Activated CD8-positive, alpha-beta T cell treated with anti-CD3 and anti-CD28 coated beads, Interleukin-2, amount 10 ng/mL, durations not matched to agents 7 days and 5 days (primary cell): ENCODE data around the gene BICDL2. TPM values are rescaled to one million over a fixed set of nuclear protein-coding genes. Genes with fewer than 3 reads are reported as not detected.

Experiments
- ATAC-seq: fragments of 150-1000 bp; cut with Tn5 transposase; one replicate; pipeline ENCODE4 v1.10.0; 2021; ENCODE audit warnings: moderate library complexity
- CTCF ChIA-PET: fragments of 350-600 bp; sonication (Branson Sonifier 250); formaldehyde crosslinking; loops from one replicate; lab custom pipeline; 2021; ENCODE audit warnings: antibody characterized with exemption; lab: Charles Lee
- POLR2A ChIA-PET: fragments of 350-600 bp; sonication (Branson Sonifier 250); formaldehyde crosslinking; loops from one replicate; lab custom pipeline; 2021; ENCODE audit warnings: antibody characterized with exemption; lab: Charles Lee
- DNase-seq: peaks from one replicate; pipeline ENCODE4 v3.0.0-alpha.2; 2020
- H3K27ac Mint-ChIP-seq: one replicate; pipeline ENCODE4 v1.8.0; 2021; ENCODE audit warnings: mild to moderate bottlenecking, mixed read lengths
- H3K27me3 Mint-ChIP-seq: one replicate; pipeline ENCODE4 v1.8.0; 2021; ENCODE audit warnings: low read depth, mixed read lengths
- H3K36me3 Mint-ChIP-seq: one replicate; pipeline ENCODE4 v1.8.0; 2021; ENCODE audit warnings: low read depth, mixed read lengths
- H3K4me1 Mint-ChIP-seq: one replicate; pipeline ENCODE4 v1.8.0; 2021; ENCODE audit warnings: low read depth, mixed read lengths
- H3K4me3 Mint-ChIP-seq: one replicate; pipeline ENCODE4 v1.8.0; 2021; ENCODE audit warnings: mild to moderate bottlenecking, mixed read lengths
- H3K9me3 Mint-ChIP-seq: one replicate; pipeline ENCODE4 v1.8.0; 2022; ENCODE audit warnings: mixed read lengths; ENCODE audit not compliant: insufficient read depth
- total RNA-seq, 2 experiments: library from RNA; stranded (reverse); gene quantifications; one replicate each; pipeline ENCODE4 v1.2.3, GENCODE V29; 2021

Gene BICDL2
- total RNA-seq, 2 experiments from 2014 or later, result 0.84 to 0.94 TPM

GRCh38 chr16:3030222-3031212, 6.2 kb downstream of the BICDL2 start:
- Mint-ChIP-seq H3K9me3 (no peaks in the 10 kb centered on the region), H3K36me3 (peaks cover 15% of the 10 kb centered on the region), H3K27ac (no peak overlapping the region), H3K4me1 (peaks cover 40% of the 10 kb centered on the region), H3K27me3 (peaks cover 46% of the 10 kb centered on the region), H3K4me3 (peak overlapping the region; percentile 65)
- ChIA-PET POLR2A (interaction anchor here (1.1 to 1.6 kb wide), 7 partner anchors 12 to 50 kb away, joined by 3 to 15 read pairs (median 4); partner anchors contain the start of gene PKMYT1), CTCF (interaction anchor here (0.6 to 10.4 kb wide), 19 partner anchors 9 to 138 kb away, joined by 3 to 270 read pairs (median 7); partner anchors contain the start of genes BICDL2, CLDN6, HCFC1R1 and IL32)
- ATAC-seq (no peak), DNase-seq (no peak)

GRCh38 chr16:3029491-3030221, 7.1 kb downstream of the BICDL2 start:
- Mint-ChIP-seq H3K9me3 (no peaks in the 10 kb centered on the region), H3K4me3 (peak overlapping the region; percentile 65), H3K4me1 (peaks cover 44% of the 10 kb centered on the region), H3K27me3 (peaks cover 39% of the 10 kb centered on the region), H3K36me3 (peaks cover 18% of the 10 kb centered on the region), H3K27ac (peak overlapping the region; percentile 65)
- DNase-seq (peak; percentile 68), ATAC-seq (peak; percentile 58)
- ChIA-PET POLR2A (interaction anchor here (0.6 to 1.6 kb wide), 5 partner anchors 12 to 267 kb away, joined by 3 to 11 read pairs (median 4); partner anchors contain the start of gene PKMYT1), CTCF (interaction anchor here (0.6 to 10.4 kb wide), 13 partner anchors 9 to 136 kb away, joined by 3 to 270 read pairs (median 10); partner anchors contain the start of genes BICDL2, CLDN6, HCFC1R1 and IL32)

- DNase-seq, result no peak
- H3K27ac Mint-ChIP-seq, result peak overlapping the region; percentile 49
- peaks cover 31% of the 10 kb centered on the region for H3K27me3 Mint-ChIP-seq
- peaks cover 48% of the 10 kb centered on the region for H3K4me1 Mint-ChIP-seq
- peaks cover 20% of the 10 kb centered on the region for H3K36me3 Mint-ChIP-seq
- POLR2A ChIA-PET, result interaction anchor here (0.9 to 1.6 kb wide), 4 partner anchors 14 to 48 kb away, joined by 3 to 11 read pairs (median 4); partner anchors contain the start of gene PKMYT1
- H3K9me3 Mint-ChIP-seq, result no peaks in the 10 kb centered on the region
- CTCF ChIA-PET, result interaction anchor here (1.0 to 10.4 kb wide), 31 partner anchors 8 to 254 kb away, joined by 3 to 270 read pairs (median 6); partner anchors contain the start of genes BICDL2, CLDN6, CLDN9 and HCFC1R1
- peak overlapping the region; percentile 61 for H3K4me3 Mint-ChIP-seq
- ATAC-seq, result no peak
Observed at GRCh38 chr16:3028716-3029319, 7.9 kb downstream of the BICDL2 start.

GRCh38 chr16:3027983-3028715, 8.6 kb downstream of the BICDL2 start:
- peak overlapping the region; percentile 61 for H3K4me3 Mint-ChIP-seq
- ATAC-seq, result peak; percentile 46
- peak overlapping the region; percentile 63 for H3K27ac Mint-ChIP-seq
- H3K4me1 Mint-ChIP-seq, result peaks cover 50% of the 10 kb centered on the region
- peaks cover 20% of the 10 kb centered on the region for H3K36me3 Mint-ChIP-seq
- H3K9me3 Mint-ChIP-seq, result no peaks in the 10 kb centered on the region
- peaks cover 25% of the 10 kb centered on the region for H3K27me3 Mint-ChIP-seq
- DNase-seq, result peak; percentile 90
- ChIA-PET POLR2A (interaction anchor here (0.6 to 1.2 kb wide), 7 partner anchors 14 to 1328 kb away, joined by 3 to 4 read pairs (median 3); no protein-coding TSS in a partner anchor), CTCF (interaction anchor here (0.7 to 10.4 kb wide), 30 partner anchors 7 to 255 kb away, joined by 3 to 270 read pairs (median 6); partner anchors contain the start of genes BICDL2, CLDN6, CLDN9 and HCFC1R1)

GRCh38 chr16:3027489-3027795, 9.3 kb downstream of the BICDL2 start:
- H3K4me3 Mint-ChIP-seq, result no peak overlapping the region
- no peaks in the 10 kb centered on the region for H3K9me3 Mint-ChIP-seq
- peaks cover 23% of the 10 kb centered on the region for H3K36me3 Mint-ChIP-seq
- ChIA-PET POLR2A (interaction anchor here (1.0 to 1.2 kb wide), 3 partner anchors 15 to 84 kb away, joined by 3 to 4 read pairs (median 3); no protein-coding TSS in a partner anchor), CTCF (interaction anchor here (0.7 to 10.4 kb wide), 23 partner anchors 6 to 255 kb away, joined by 3 to 270 read pairs (median 9); partner anchors contain the start of genes BICDL2, CLDN6, CLDN9 and HCFC1R1)
- ATAC-seq (no peak), DNase-seq (no peak)
- H3K27ac Mint-ChIP-seq, result no peak overlapping the region
- peaks cover 17% of the 10 kb centered on the region for H3K27me3 Mint-ChIP-seq
- H3K4me1 Mint-ChIP-seq, result peaks cover 54% of the 10 kb centered on the region

- Mint-ChIP-seq H3K36me3 (peaks cover 25% of the 10 kb centered on the region), H3K4me3 (no peak overlapping the region), H3K27ac (no peak overlapping the region), H3K9me3 (no peaks in the 10 kb centered on the region), H3K4me1 (peaks cover 60% of the 10 kb centered on the region), H3K27me3 (peaks cover 15% of the 10 kb centered on the region)
- ChIA-PET POLR2A (interaction anchor here (1.0 kb wide), 1 partner anchor 23 kb away, joined by 4 read pairs; no protein-coding TSS in a partner anchor), CTCF (interaction anchor here (1.3 to 10.4 kb wide), 12 partner anchors 15 to 146 kb away, joined by 4 to 270 read pairs (median 10); partner anchors contain the start of genes BICDL2, CLDN9, MMP25 and PKMYT1)
- DNase-seq (no peak), ATAC-seq (no peak)
Observed at GRCh38 chr16:3026609-3027488, 9.9 kb downstream of the BICDL2 start.

GRCh38 chr16:3026003-3026378, 10.8 kb downstream of the BICDL2 start:
- ATAC-seq (no peak), DNase-seq (no peak)
- Mint-ChIP-seq H3K4me1 (peaks cover 65% of the 10 kb centered on the region), H3K4me3 (no peak overlapping the region), H3K9me3 (no peaks in the 10 kb centered on the region), H3K27me3 (peaks cover 13% of the 10 kb centered on the region), H3K36me3 (peaks cover 25% of the 10 kb centered on the region), H3K27ac (no peak overlapping the region)
- CTCF ChIA-PET, result interaction anchor here (1.1 to 10.4 kb wide), 4 partner anchors 10 to 103 kb away, joined by 3 to 270 read pairs (median 186); partner anchors contain the start of genes BICDL2 and MMP25
- POLR2A ChIA-PET, result no interaction called here

GRCh38 chr16:3025032-3026002, 11.4 kb downstream of the BICDL2 start:
- H3K27me3 Mint-ChIP-seq, result peaks cover 13% of the 10 kb centered on the region
- no peaks in the 10 kb centered on the region for H3K9me3 Mint-ChIP-seq
- H3K4me3 Mint-ChIP-seq, result peak overlapping the region; percentile 15
- ATAC-seq (no peak), DNase-seq (no peak)
- peaks cover 25% of the 10 kb centered on the region for H3K36me3 Mint-ChIP-seq
- peaks cover 66% of the 10 kb centered on the region for H3K4me1 Mint-ChIP-seq
- ChIA-PET POLR2A (no interaction called here), CTCF (interaction anchor here (1.1 to 4.0 kb wide), 3 partner anchors 10 to 104 kb away, joined by 3 to 31 read pairs (median 8); no protein-coding TSS in a partner anchor)
- H3K27ac Mint-ChIP-seq, result no peak overlapping the region
